ENCODE data around the gene HLA-DMB.
"Not testable (repeated sequence)": the region's sequence is repeated elsewhere in the genome, so short reads cannot be mapped to it uniquely, and the experiment has no call there.

Gene HLA-DMB

GRCh38 chr6:32947552-32948465 is 7.0 kb upstream of the HLA-DMB start:
- Mint-ChIP-seq H3K9me3 (no peaks in the 10 kb centered on the region), H3K27me3 (no peaks in the 10 kb centered on the region), H3K27ac (peak overlapping the region; percentile 92), H3K4me1 (peaks cover 71 to 89% of the 10 kb centered on the region in 2 donors), H3K4me3 (peak overlapping the region; percentile 99), H3K36me3 (peaks cover 66 to 81% of the 10 kb centered on the region in 2 donors)
- no peak for ATAC-seq (replicated peaks)
- DNase-seq, result no peak

GRCh38 chr6:32946893-32947292 is 6.1 kb upstream of the HLA-DMB start:
- Mint-ChIP-seq H3K4me3 (peak overlapping the region; percentile 12 to 26), H3K4me1 (peaks cover 79 to 91% of the 10 kb centered on the region in 2 donors), H3K27ac (peak overlapping the region; percentile 7), H3K36me3 (peaks cover 65 to 82% of the 10 kb centered on the region in 2 donors), H3K9me3 (no peaks in the 10 kb centered on the region), H3K27me3 (no peaks in the 10 kb centered on the region)
- ATAC-seq (replicated peaks) (no peak), DNase-seq (no peak)

GRCh38 chr6:32945953-32946352 is 5.1 kb upstream of the HLA-DMB start:
- peaks cover 65 to 81% of the 10 kb centered on the region in 2 donors for H3K36me3 Mint-ChIP-seq
- no peaks in the 10 kb centered on the region for H3K27me3 Mint-ChIP-seq
- ATAC-seq (replicated peaks) (no peak), DNase-seq (no peak)
- H3K4me3 Mint-ChIP-seq, result peak overlapping the region; percentile 54 to 98
- peaks cover 84 to 100% of the 10 kb centered on the region in 2 donors for H3K4me1 Mint-ChIP-seq
- peak overlapping the region; percentile 99 for H3K27ac Mint-ChIP-seq
- H3K9me3 Mint-ChIP-seq, result no peaks in the 10 kb centered on the region

- Mint-ChIP-seq H3K4me1 (peaks cover 77 to 93% of the 10 kb centered on the region in 2 donors), H3K4me3 (peak overlapping the region; percentile 97 to 98)
- peak; percentile 55 to 61 for ATAC-seq (replicated peaks)
Measured at GRCh38 chr6:32945108-32945760, 4.4 kb upstream of the HLA-DMB start.

GRCh38 chr6:32943864-32944649 is 3.2 kb upstream of the HLA-DMB start:
- Mint-ChIP-seq H3K36me3 (peaks cover 53 to 74% of the 10 kb centered on the region in 2 donors), H3K9me3 (no peaks in the 10 kb centered on the region), H3K27ac (peak overlapping the region; percentile 99), H3K4me3 (peak overlapping the region; percentile 97 to 98), H3K27me3 (no peaks in the 10 kb centered on the region), H3K4me1 (peaks cover 65 to 81% of the 10 kb centered on the region in 2 donors)
- DNase-seq, result peak; percentile 82
- peak; percentile 68 to 69 for ATAC-seq (replicated peaks)

More at GRCh38 chr6:32945108-32945760, 4.4 kb upstream of the HLA-DMB start:
- H3K27ac Mint-ChIP-seq, result peak overlapping the region; percentile 99
- DNase-seq, result peak; percentile 78
- H3K9me3 Mint-ChIP-seq, result no peaks in the 10 kb centered on the region
- peaks cover 58 to 76% of the 10 kb centered on the region in 2 donors for H3K36me3 Mint-ChIP-seq
- no peaks in the 10 kb centered on the region for H3K27me3 Mint-ChIP-seq

GRCh38 chr6:32942555-32943123 is 1.8 kb upstream of the HLA-DMB start:
- H3K4me3 Mint-ChIP-seq, result peak overlapping the region; percentile 97 to 98

DNA sequence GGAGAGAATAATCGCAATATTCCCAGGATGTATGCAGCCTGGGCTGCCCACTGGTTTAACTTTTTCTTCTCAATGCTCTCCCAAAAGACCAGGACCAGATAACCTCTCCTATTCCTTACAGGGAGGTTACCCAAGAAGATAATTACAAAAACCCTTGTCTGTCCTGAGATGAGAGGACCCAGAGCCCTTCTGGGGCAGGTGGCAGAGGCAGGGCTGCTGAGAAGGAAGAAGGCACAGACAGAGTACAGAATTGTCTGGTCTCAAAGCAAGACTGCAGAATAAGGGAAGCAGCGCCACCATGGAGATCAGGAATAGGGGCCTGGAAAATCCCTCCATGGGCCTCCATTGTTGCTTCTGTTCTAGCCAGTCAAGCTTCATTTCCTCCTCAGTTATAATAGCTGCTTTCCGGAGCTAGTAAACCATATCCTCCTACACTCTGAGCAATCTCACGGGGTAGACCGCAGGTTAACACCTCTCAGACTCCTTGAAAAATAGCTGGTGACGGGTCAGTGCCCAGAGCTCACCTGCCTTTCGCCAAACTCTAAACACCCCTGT is 463 bp upstream of the HLA-DMB start:
- H3K27ac Mint-ChIP-seq, result peak overlapping the region; percentile 99
- H3K36me3 Mint-ChIP-seq, result peaks cover 51 to 74% of the 10 kb centered on the region in 2 donors
- peak; percentile 81 for DNase-seq

More at GRCh38 chr6:32942555-32943123, 1.8 kb upstream of the HLA-DMB start:
- H3K9me3 Mint-ChIP-seq; DNase-seq; H3K27me3 Mint-ChIP-seq; ATAC-seq (replicated peaks): not testable (repeated sequence)
- Mint-ChIP-seq H3K36me3 (peaks cover 50 to 72% of the 10 kb centered on the region in 2 donors), H3K4me1 (peaks cover 57 to 79% of the 10 kb centered on the region in 2 donors), H3K27ac (peak overlapping the region; percentile 99)

GRCh38 chr6:32938494-32938893 is 2.3 kb downstream of the HLA-DMB start:
- Mint-ChIP-seq H3K9me3 (peaks cover 0 to 2% of the 10 kb centered on the region in 2 donors), H3K27ac (peak overlapping the region; percentile 81), H3K4me3 (peak overlapping the region; percentile 83 to 87), H3K27me3 (no peaks in the 10 kb centered on the region), H3K36me3 (peaks cover 59 to 78% of the 10 kb centered on the region in 2 donors), H3K4me1 (peaks cover 57 to 77% of the 10 kb centered on the region in 2 donors)
- no peak for ATAC-seq (replicated peaks)
- DNase-seq, result no peak

More for the DNA sequence above, 463 bp upstream of the HLA-DMB start:
- peak; percentile 63 to 69 for ATAC-seq (replicated peaks)
- peaks cover 0 to 2% of the 10 kb centered on the region in 2 donors for H3K9me3 Mint-ChIP-seq
- H3K4me1 Mint-ChIP-seq, result peaks cover 60 to 79% of the 10 kb centered on the region in 2 donors
- H3K27me3 Mint-ChIP-seq, result no peaks in the 10 kb centered on the region
- H3K4me3 Mint-ChIP-seq, result peak overlapping the region; percentile 95 to 96

DNA sequence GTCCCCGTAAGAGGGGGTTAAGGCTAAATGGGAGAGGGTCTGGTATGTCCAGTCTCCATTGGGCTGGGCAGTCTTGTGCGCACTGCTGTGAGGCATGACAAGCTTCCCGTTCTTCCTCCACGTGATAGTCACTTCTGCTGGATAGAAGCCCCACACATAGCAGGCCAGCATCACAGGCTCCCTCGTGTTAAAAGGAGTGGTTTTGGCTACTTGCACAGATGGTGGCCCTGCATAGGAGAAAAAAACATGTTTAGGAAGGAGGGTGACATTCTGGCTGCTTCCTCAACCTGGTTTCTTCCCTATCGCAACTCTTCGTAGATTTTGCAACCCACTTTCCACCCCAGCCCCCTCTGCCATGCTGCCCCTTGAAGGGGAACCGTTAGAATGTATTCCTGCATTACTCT is 3.6 kb downstream of the HLA-DMB start:
- H3K4me3 Mint-ChIP-seq, result peak overlapping the region; percentile 83 to 87
- H3K27ac Mint-ChIP-seq, result peak overlapping the region; percentile 74
- no peaks in the 10 kb centered on the region for H3K27me3 Mint-ChIP-seq
- DNase-seq (no peak), ATAC-seq (replicated peaks) (no peak)
- H3K36me3 Mint-ChIP-seq, result peaks cover 52 to 72% of the 10 kb centered on the region in 2 donors
- peaks cover 49 to 76% of the 10 kb centered on the region in 2 donors for H3K4me1 Mint-ChIP-seq
- H3K9me3 Mint-ChIP-seq, result peaks cover 0 to 2% of the 10 kb centered on the region in 2 donors

- Mint-ChIP-seq H3K27me3 (no peaks in the 10 kb centered on the region), H3K9me3 (peaks cover 0 to 2% of the 10 kb centered on the region in 2 donors), H3K4me1 (peaks cover 45 to 76% of the 10 kb centered on the region in 2 donors), H3K4me3 (peak overlapping the region; percentile 83 to 87), H3K36me3 (peaks cover 51 to 68% of the 10 kb centered on the region in 2 donors), H3K27ac (peak overlapping the region; percentile 83)
- DNase-seq (no peak), ATAC-seq (replicated peaks) (no peak)
Measured at GRCh38 chr6:32936239-32937152, 4.3 kb downstream of the HLA-DMB start.

- peak overlapping the region; percentile 58 to 87 for H3K4me3 Mint-ChIP-seq
- H3K9me3 Mint-ChIP-seq, result peaks cover 0 to 2% of the 10 kb centered on the region in 2 donors
- ATAC-seq (replicated peaks) (no peak), DNase-seq (no peak)
- peaks cover 51 to 72% of the 10 kb centered on the region in 2 donors for H3K36me3 Mint-ChIP-seq
- peak overlapping the region; percentile 83 for H3K27ac Mint-ChIP-seq
- peaks cover 48 to 78% of the 10 kb centered on the region in 2 donors for H3K4me1 Mint-ChIP-seq
- no peaks in the 10 kb centered on the region for H3K27me3 Mint-ChIP-seq
Measured at GRCh38 chr6:32935551-32936238, 5.1 kb downstream of the HLA-DMB start.

GRCh38 chr6:32933661-32934085 is 7.2 kb downstream of the HLA-DMB start:
- no peaks in the 10 kb centered on the region for H3K27me3 Mint-ChIP-seq
- H3K27ac Mint-ChIP-seq, result peak overlapping the region; percentile 74
- peaks cover 0 to 2% of the 10 kb centered on the region in 2 donors for H3K9me3 Mint-ChIP-seq
- peaks cover 45 to 61% of the 10 kb centered on the region in 2 donors for H3K36me3 Mint-ChIP-seq
- peak overlapping the region in 1 of 2 donors; percentile 34 for H3K4me3 Mint-ChIP-seq
- peaks cover 54 to 93% of the 10 kb centered on the region in 2 donors for H3K4me1 Mint-ChIP-seq
- ATAC-seq (replicated peaks), result peak; percentile 43 to 48
- no peak for DNase-seq

Measured in stimulated activated naive B cell treated with anti-CD40 and anti-IgM and Interleukin-4, amounts not matched to agents 10 μg/mL and 1 μg/mL and 100 μg/mL, for 72 hours (primary cell).